Measurements from ENCODE around the gene SNED1.

DNA sequence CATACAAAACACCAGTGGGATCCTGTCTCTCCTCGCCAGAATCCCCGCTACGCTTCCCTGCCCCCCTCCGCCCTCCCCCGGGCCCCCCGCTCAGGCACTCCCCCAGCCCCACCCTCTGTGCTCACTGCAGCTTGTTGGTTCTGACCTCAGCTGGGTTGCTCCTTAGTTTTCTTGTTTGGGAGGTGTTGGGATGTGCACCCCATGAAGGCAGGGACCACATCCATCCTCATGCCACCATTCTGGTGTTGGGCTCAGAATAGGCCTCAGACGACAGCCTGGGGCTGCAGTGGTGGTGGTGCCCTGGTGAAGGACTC is 4.6 kb downstream of the SNED1 start:
- TF ChIP-seq, protein P1, sequence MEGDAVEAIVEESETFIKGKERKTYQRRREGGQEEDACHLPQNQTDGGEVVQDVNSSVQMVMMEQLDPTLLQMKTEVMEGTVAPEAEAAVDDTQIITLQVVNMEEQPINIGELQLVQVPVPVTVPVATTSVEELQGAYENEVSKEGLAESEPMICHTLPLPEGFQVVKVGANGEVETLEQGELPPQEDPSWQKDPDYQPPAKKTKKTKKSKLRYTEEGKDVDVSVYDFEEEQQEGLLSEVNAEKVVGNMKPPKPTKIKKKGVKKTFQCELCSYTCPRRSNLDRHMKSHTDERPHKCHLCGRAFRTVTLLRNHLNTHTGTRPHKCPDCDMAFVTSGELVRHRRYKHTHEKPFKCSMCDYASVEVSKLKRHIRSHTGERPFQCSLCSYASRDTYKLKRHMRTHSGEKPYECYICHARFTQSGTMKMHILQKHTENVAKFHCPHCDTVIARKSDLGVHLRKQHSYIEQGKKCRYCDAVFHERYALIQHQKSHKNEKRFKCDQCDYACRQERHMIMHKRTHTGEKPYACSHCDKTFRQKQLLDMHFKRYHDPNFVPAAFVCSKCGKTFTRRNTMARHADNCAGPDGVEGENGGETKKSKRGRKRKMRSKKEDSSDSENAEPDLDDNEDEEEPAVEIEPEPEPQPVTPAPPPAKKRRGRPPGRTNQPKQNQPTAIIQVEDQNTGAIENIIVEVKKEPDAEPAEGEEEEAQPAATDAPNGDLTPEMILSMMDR (IDR thresholded peaks at IDR 0.05; ENCODE audit: low read depth, low read length, missing input control): no peak
- TF ChIP-seq, protein P2, sequence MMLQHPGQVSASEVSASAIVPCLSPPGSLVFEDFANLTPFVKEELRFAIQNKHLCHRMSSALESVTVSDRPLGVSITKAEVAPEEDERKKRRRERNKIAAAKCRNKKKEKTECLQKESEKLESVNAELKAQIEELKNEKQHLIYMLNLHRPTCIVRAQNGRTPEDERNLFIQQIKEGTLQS (IDR thresholded peaks at IDR 0.05): no peak
- TF ChIP-seq TAF1 (conservative IDR thresholded peaks at IDR 0.05) (no peak), GABPA (IDR thresholded peaks at IDR 0.05 in 1 of 2, conservative IDR thresholded peaks at IDR 0.05 in 1 of 2) (no peak), RAD21 (IDR thresholded peaks at IDR 0.05) (no peak), YY1 (IDR thresholded peaks at IDR 0.05) (no peak)
- TF ChIP-seq, protein P3, sequence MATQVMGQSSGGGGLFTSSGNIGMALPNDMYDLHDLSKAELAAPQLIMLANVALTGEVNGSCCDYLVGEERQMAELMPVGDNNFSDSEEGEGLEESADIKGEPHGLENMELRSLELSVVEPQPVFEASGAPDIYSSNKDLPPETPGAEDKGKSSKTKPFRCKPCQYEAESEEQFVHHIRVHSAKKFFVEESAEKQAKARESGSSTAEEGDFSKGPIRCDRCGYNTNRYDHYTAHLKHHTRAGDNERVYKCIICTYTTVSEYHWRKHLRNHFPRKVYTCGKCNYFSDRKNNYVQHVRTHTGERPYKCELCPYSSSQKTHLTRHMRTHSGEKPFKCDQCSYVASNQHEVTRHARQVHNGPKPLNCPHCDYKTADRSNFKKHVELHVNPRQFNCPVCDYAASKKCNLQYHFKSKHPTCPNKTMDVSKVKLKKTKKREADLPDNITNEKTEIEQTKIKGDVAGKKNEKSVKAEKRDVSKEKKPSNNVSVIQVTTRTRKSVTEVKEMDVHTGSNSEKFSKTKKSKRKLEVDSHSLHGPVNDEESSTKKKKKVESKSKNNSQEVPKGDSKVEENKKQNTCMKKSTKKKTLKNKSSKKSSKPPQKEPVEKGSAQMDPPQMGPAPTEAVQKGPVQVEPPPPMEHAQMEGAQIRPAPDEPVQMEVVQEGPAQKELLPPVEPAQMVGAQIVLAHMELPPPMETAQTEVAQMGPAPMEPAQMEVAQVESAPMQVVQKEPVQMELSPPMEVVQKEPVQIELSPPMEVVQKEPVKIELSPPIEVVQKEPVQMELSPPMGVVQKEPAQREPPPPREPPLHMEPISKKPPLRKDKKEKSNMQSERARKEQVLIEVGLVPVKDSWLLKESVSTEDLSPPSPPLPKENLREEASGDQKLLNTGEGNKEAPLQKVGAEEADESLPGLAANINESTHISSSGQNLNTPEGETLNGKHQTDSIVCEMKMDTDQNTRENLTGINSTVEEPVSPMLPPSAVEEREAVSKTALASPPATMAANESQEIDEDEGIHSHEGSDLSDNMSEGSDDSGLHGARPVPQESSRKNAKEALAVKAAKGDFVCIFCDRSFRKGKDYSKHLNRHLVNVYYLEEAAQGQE (IDR thresholded peaks at IDR 0.05): no peak
- TF ChIP-seq, protein P4, sequence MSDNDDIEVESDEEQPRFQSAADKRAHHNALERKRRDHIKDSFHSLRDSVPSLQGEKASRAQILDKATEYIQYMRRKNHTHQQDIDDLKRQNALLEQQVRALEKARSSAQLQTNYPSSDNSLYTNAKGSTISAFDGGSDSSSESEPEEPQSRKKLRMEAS (IDR thresholded peaks at IDR 0.05): no peak
